Gastroesophageal sphincter (tissue), 4 donors: ENCODE results near the gene STARD9. TPM values are rescaled to one million over a fixed set of nuclear protein-coding genes. Genes with fewer than 3 reads are reported as not detected.

ENCODE experiments used
- ATAC-seq: fragments of 150-250 bp; one replicate; pipeline ENCODE4 v1.9.1; 2016; ENCODE audit warnings: mild to moderate bottlenecking, moderate library complexity
- H3K27ac ChIP-seq, 4 donors: fragments of 200-600 bp; sonication (generic) in 3 of 4; 1 replicate in 3 of 4; 2 replicates in 1 of 4; pipeline ENCODE4 v1.5.1; 2016 to 2019
- H3K27me3 ChIP-seq: fragments of 200-600 bp; sonication (generic); one replicate; pipeline ENCODE4 v1.5.1; 2019
- H3K36me3 ChIP-seq, 2 donors: fragments of 200-600 bp; sonication (generic); one replicate each; pipeline ENCODE4 v1.5.1; 2019; ENCODE audit warnings: control low read depth in 1 of 2
- H3K4me1 ChIP-seq, 3 donors: fragments of 200-600 bp; sonication (generic); 1 replicate in 2 of 3; 2 replicates in 1 of 3; pipeline ENCODE4 v1.5.1; 2016 to 2019; ENCODE audit warnings: control low read depth in 2 of 3
- H3K4me3 ChIP-seq, 2 donors: fragments of 200-600 bp; sonication (generic); one replicate each; pipeline ENCODE4 v1.5.1; 2019; ENCODE audit warnings: mild to moderate bottlenecking in 1 of 2, moderate library complexity in 1 of 2
- H3K9me3 ChIP-seq, 3 donors: fragments of 200-600 bp; sonication (generic); one replicate each; pipeline ENCODE4 v1.5.1; 2017 to 2019; ENCODE audit warnings: control low read depth in 2 of 3
- EP300 ChIP-seq: sonication (generic); formaldehyde crosslinking; IDR thresholded peaks from one replicate; pipeline ENCODE4 v1.6.1; 2017; ENCODE audit warnings: antibody characterized with exemption, mild to moderate bottlenecking
- POLR2A ChIP-seq, 2 donors: fragments of 450-650 bp; IDR thresholded peaks; one replicate each; pipeline ENCODE4 v1.6.1; 2017; ENCODE audit warnings: antibody characterized with exemption in 2 of 2, mild to moderate bottlenecking in 2 of 2, moderate library complexity in 1 of 2
- POLR2AphosphoS5 ChIP-seq: sonication (generic); formaldehyde crosslinking; IDR thresholded peaks from one replicate; pipeline ENCODE4 v1.6.1; 2017; ENCODE audit warnings: antibody characterized with exemption
- WGBS, 2 donors: methylation state at CpG; one replicate each; pipeline ENCODE4 v1.1.5; 2018; ENCODE audit warnings: low coverage in 1 of 2; 5-methylcytosine and 5-hydroxymethylcytosine counted together
- total RNA-seq, 4 donors: library from RNA; depleted of rRNA; stranded (reverse); fragments of >200 nt; gene quantifications; one replicate each; pipeline ENCODE4 v1.1.0, GENCODE V29; 2016
- TF ChIP-seq, protein P1 (sequence below), 4 experiments: fragments of 200-600 bp in 2 of 4; fragments of 450-650 bp in 2 of 4; sonication (generic) in 1 of 4; IDR thresholded peaks; one replicate each; pipeline ENCODE4 v1.5.1; 2017 to 2019; ENCODE audit warnings: antibody characterized with exemption in 4 of 4, mild to moderate bottlenecking in 2 of 4, moderate library complexity in 2 of 4

STARD9 gene
- total RNA-seq, 4 donors from 2014 or later: 15.5 to 78.4 (median 29.1) TPM

- ATAC-seq: peak; percentile 97
- Histone ChIP-seq H3K36me3 (peaks cover 0 to 36% of the 10 kb centered on the region in 2 donors), H3K4me3 (peak within 1 kb of the TSS; percentile 79 to 97), H3K9me3 (no peaks in the 10 kb centered on the region), H3K27ac (peak within 1 kb of the TSS; percentile 88 to 96 (median 91)), H3K27me3 (no peaks in the 10 kb centered on the region), H3K4me1 (peaks cover 0 to 42% (median 11%) of the 10 kb centered on the region in 3 donors)
- WGBS, 2 donors: 0% methylated on average over 1 to 10 of the region's 76 CpGs
- no peak for TF ChIP-seq EP300
- peak; percentile 54 to 71 for TF ChIP-seq POLR2A (IDR thresholded peaks at IDR 0.05)
- TF ChIP-seq, protein P1, sequence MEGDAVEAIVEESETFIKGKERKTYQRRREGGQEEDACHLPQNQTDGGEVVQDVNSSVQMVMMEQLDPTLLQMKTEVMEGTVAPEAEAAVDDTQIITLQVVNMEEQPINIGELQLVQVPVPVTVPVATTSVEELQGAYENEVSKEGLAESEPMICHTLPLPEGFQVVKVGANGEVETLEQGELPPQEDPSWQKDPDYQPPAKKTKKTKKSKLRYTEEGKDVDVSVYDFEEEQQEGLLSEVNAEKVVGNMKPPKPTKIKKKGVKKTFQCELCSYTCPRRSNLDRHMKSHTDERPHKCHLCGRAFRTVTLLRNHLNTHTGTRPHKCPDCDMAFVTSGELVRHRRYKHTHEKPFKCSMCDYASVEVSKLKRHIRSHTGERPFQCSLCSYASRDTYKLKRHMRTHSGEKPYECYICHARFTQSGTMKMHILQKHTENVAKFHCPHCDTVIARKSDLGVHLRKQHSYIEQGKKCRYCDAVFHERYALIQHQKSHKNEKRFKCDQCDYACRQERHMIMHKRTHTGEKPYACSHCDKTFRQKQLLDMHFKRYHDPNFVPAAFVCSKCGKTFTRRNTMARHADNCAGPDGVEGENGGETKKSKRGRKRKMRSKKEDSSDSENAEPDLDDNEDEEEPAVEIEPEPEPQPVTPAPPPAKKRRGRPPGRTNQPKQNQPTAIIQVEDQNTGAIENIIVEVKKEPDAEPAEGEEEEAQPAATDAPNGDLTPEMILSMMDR (IDR thresholded peaks at IDR 0.05): peak in 1 of 4 experiments; percentile 21
- peak; percentile 67 for TF ChIP-seq POLR2AphosphoS5
Measured at GRCh38 chr15:42736793-42737528, 161.6 kb downstream of the STARD9 start, which contains the start of gene CDAN1. TSS of gene CDAN1 (minus strand) at chr15:42737128. CDS start at chr15:42737102, 26 bp downstream.

DNA sequence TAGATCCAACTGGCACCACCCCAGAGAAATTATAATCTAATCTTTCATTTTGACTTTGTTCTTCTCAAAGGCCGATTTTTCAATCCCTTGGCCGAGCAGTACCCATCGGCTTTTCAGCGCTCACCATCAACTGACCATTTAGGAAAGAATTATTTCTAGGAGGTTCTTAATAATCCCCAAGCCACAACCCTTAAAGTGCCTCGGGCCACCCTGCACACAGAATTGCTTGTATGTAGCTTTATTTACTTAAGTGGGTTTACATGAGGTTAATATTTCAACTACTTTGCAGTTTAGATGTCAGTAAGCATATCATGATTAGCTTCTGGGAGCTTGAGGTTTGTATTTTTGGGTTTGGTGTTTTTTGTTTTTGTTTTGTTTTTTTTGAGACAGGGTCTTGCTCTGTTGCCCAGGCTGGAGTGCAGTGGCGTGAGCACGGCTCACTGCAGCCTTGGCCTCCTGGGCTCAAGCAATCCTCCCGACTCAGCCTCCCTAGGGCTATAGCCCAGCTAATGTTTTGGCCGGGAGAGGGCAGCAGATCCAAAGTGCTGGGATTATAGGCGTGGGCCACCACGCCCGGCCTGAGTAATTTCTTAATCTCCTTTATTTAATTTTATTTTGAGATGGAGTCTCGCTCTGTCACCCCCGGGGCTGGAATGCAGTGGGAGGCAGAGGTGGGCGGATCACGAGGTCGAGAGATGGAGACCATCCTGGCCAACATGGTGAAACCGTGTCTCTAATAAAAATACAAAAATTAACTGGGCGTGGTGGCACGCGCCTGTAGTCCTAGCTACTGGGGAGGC lies 162.3 kb downstream of the STARD9 start:
- WGBS, 2 donors: 35 to 67% methylated on average over 5 to 14 of the region's 21 CpGs
- Histone ChIP-seq H3K27ac (peak overlapping the region; percentile 88 to 96 (median 91)), H3K36me3 (peaks cover 0 to 28% of the 10 kb centered on the region in 2 donors), H3K9me3 (no peaks in the 10 kb centered on the region), H3K27me3 (no peaks in the 10 kb centered on the region), H3K4me3 (peak overlapping the region; percentile 79 to 97), H3K4me1 (peaks cover 0 to 42% (median 11%) of the 10 kb centered on the region in 3 donors)
- TF ChIP-seq POLR2A (IDR thresholded peaks at IDR 0.05): no peak
- TF ChIP-seq, protein P1 (IDR thresholded peaks at IDR 0.05): peak in 1 of 4 experiments; percentile 25
- no peak for ATAC-seq

- H3K9me3 ChIP-seq: no peaks in the 10 kb centered on the region
- TF ChIP-seq EP300: no peak
- TF ChIP-seq, protein P1 (IDR thresholded peaks at IDR 0.05): no peak
- no peak for TF ChIP-seq POLR2AphosphoS5
- no peak for TF ChIP-seq POLR2A (IDR thresholded peaks at IDR 0.05)
- WGBS, 2 donors: 67 to 85% methylated on average over 2 of the region's 2 CpGs
- peaks cover 0 to 18% of the 10 kb centered on the region in 2 donors for H3K36me3 ChIP-seq
- H3K4me3 ChIP-seq: no peak overlapping the region
- H3K27me3 ChIP-seq: no peaks in the 10 kb centered on the region
- no peak overlapping the region for H3K27ac ChIP-seq
- peaks cover 0 to 13% (median 0%) of the 10 kb centered on the region in 3 donors for H3K4me1 ChIP-seq
- ATAC-seq: no peak
Measured at GRCh38 chr15:42741710-42742109, 166.3 kb downstream of the STARD9 start.

- TF ChIP-seq EP300 (no peak), POLR2A (IDR thresholded peaks at IDR 0.05) (no peak), POLR2AphosphoS5 (no peak)
- TF ChIP-seq, protein P1 (IDR thresholded peaks at IDR 0.05): no peak
- WGBS, 2 donors: 88 to 92% methylated on average over 4 of the region's 4 CpGs
- no peak for ATAC-seq
- H3K4me1 ChIP-seq: peaks cover 0 to 12% (median 0%) of the 10 kb centered on the region in 3 donors
- H3K27me3 ChIP-seq: no peaks in the 10 kb centered on the region
- H3K27ac ChIP-seq: no peak overlapping the region
- no peaks in the 10 kb centered on the region for H3K9me3 ChIP-seq
- H3K4me3 ChIP-seq: no peak overlapping the region
- peaks cover 0 to 18% of the 10 kb centered on the region in 2 donors for H3K36me3 ChIP-seq
Measured at GRCh38 chr15:42742149-42742548, 166.7 kb downstream of the STARD9 start.
